ENCODE results near the gene GNMT. TPM values are rescaled to one million over a fixed set of nuclear protein-coding genes. Genes with fewer than 3 reads are reported as not detected.
"Not testable (repeated sequence)": the region's sequence is repeated elsewhere in the genome, so short reads cannot be mapped to it uniquely, and the experiment has no call there.

Gene GNMT
- total RNA-seq, 1 donor from 2014 or later, result not detected

GRCh38 chr6:42940493-42941045 is 20.0 kb upstream of the GNMT start:
- DNase-seq (ENCODE audit: low read depth), result no peak

- not testable (repeated sequence) for DNase-seq (ENCODE audit: low read depth)
These were observed 19.2 kb upstream of the GNMT start for GRCh38 chr6:42941356-42941755.

- no peak for DNase-seq (ENCODE audit: low read depth)
These were observed 18.1 kb upstream of the GNMT start for GRCh38 chr6:42942444-42942843.

GRCh38 chr6:42947950-42948349 is 12.6 kb upstream of the GNMT start:
- no peak for DNase-seq (ENCODE audit: low read depth)

GRCh38 chr6:42952389-42952788 is 8.2 kb upstream of the GNMT start:
- DNase-seq (ENCODE audit: low read depth), result no peak

- not testable (repeated sequence) for DNase-seq (ENCODE audit: low read depth)
These were observed 6.1 kb upstream of the GNMT start for GRCh38 chr6:42954405-42954804.

- DNase-seq (ENCODE audit: low read depth), result no peak
These were observed 2.4 kb upstream of the GNMT start for GRCh38 chr6:42958125-42958524.

- DNase-seq (ENCODE audit: low read depth), result no peak
These were observed 674 bp upstream of the GNMT start for GRCh38 chr6:42959917-42960242.

- DNase-seq (ENCODE audit: low read depth), result no peak
These were observed 491 bp downstream of the GNMT start for GRCh38 chr6:42961020-42961470.

GRCh38 chr6:42962096-42962495 is 1.5 kb downstream of the GNMT start:
- DNase-seq (ENCODE audit: low read depth), result no peak

GRCh38 chr6:42962502-42963178 is 2.1 kb downstream of the GNMT start:
- DNase-seq (ENCODE audit: low read depth), result no peak

GRCh38 chr6:42963179-42963854 is 2.8 kb downstream of the GNMT start:
- DNase-seq (ENCODE audit: low read depth), result no peak

GRCh38 chr6:42963855-42964605 is 3.5 kb downstream of the GNMT start:
- DNase-seq (ENCODE audit: low read depth), result peak; percentile 22

GRCh38 chr6:42966571-42966970 is 6.0 kb downstream of the GNMT start:
- DNase-seq (ENCODE audit: low read depth), result no peak

GRCh38 chr6:42967228-42967627 is 6.7 kb downstream of the GNMT start:
- DNase-seq (ENCODE audit: low read depth), result no peak

- no peak for DNase-seq (ENCODE audit: low read depth)
These were observed 7.7 kb downstream of the GNMT start for GRCh38 chr6:42968126-42968701.

- no peak for DNase-seq (ENCODE audit: low read depth)
These were observed 8.2 kb downstream of the GNMT start for GRCh38 chr6:42968783-42969182.

GRCh38 chr6:42969431-42969830 is 8.9 kb downstream of the GNMT start:
- no peak for DNase-seq (ENCODE audit: low read depth)

GRCh38 chr6:42969934-42970333 is 9.4 kb downstream of the GNMT start:
- no peak for DNase-seq (ENCODE audit: low read depth)

- DNase-seq (ENCODE audit: low read depth), result peak; percentile 35
These were observed 10.5 kb downstream of the GNMT start for GRCh38 chr6:42970871-42971612.

GRCh38 chr6:42971746-42972327 is 11.3 kb downstream of the GNMT start:
- peak; percentile 29 for DNase-seq (ENCODE audit: low read depth)

Measured in myocyte (in vitro differentiated cells).